HEK293 (cell line): ENCODE data around the gene TTC39C.

Experiments
- CTCF ChIA-PET: fragments of 350-600 bp; formaldehyde crosslinking; extraction: SDS; loops from one replicate; lab custom pipeline; 2021; ENCODE audit warnings: antibody characterized with exemption; lab: Yijun Ruan, JAX
- POLR2A ChIA-PET: fragments of 300-600 bp; formaldehyde crosslinking; extraction: SDS; loops from one replicate; lab custom pipeline; 2020; ENCODE audit warnings: antibody characterized with exemption, inconsistent platforms; lab: Yijun Ruan, JAX
- H3K27ac ChIP-seq: fragments of 200-500 bp; sonication (Bioruptor generic); 2 replicates; pipeline ENCODE4 v1.5.1; 2014; ENCODE audit warnings: low read depth, low read length, control low read depth, inconsistent platforms; ENCODE audit errors: extremely low read depth
- H3K36me3 ChIP-seq, 2 experiments: fragments of 200-500 bp in 1 of 2; sonication (Bioruptor generic) in 1 of 2; 1 replicate in 1 of 2; 2 replicates in 1 of 2; pipeline ENCODE4 v1.5.1; 2014 to 2017; ENCODE audit warnings: inconsistent platforms in 2 of 2, low read length in 2 of 2; ENCODE audit not compliant: control insufficient read depth in 2 of 2, insufficient read depth in 1 of 2
- H3K4me1 ChIP-seq: fragments of 200-500 bp; sonication (Bioruptor generic); 2 replicates; pipeline ENCODE4 v1.5.1; 2014; ENCODE audit warnings: mild to moderate bottlenecking, low read length, inconsistent platforms; ENCODE audit not compliant: control insufficient read depth, insufficient read depth
- H3K4me3 ChIP-seq: 2 replicates; pipeline ENCODE4 v1.5.1; 2011; ENCODE audit warnings: low read depth, mild to moderate bottlenecking, control low read depth, low read length, moderate library complexity
- H3K9me3 ChIP-seq: fragments of 200-500 bp; sonication (Bioruptor generic); 2 replicates; pipeline ENCODE4 v1.5.1; 2014; ENCODE audit warnings: low read depth, low read length, inconsistent platforms; ENCODE audit not compliant: control insufficient read depth, insufficient read depth
- EGR2 ChIP-seq: fragments of 450-650 bp; formaldehyde crosslinking; IDR thresholded peaks from 2 replicates; pipeline ENCODE4 v1.5.1; 2016; ENCODE audit warnings: low read depth, missing biosample characterization, missing genetic modification characterization
- GFI1B ChIP-seq: fragments of 450-650 bp; formaldehyde crosslinking; IDR thresholded peaks from 2 replicates; pipeline ENCODE4 v1.5.1; 2016; ENCODE audit warnings: missing biosample characterization, missing genetic modification characterization
- GLI2 ChIP-seq: fragments of 450-650 bp; formaldehyde crosslinking; IDR thresholded peaks from 2 replicates; pipeline ENCODE4; 2017; ENCODE audit warnings: missing biosample characterization, missing genetic modification characterization, low read depth, borderline replicate concordance
- HOXC10 ChIP-seq: sonication (generic); formaldehyde crosslinking; IDR thresholded peaks from 2 replicates; pipeline ENCODE4 v1.8.1; 2023; ENCODE audit warnings: mild to moderate bottlenecking, missing genetic modification reagents
- KLF1 ChIP-seq: fragments of 450-650 bp; formaldehyde crosslinking; IDR thresholded peaks from 2 replicates; pipeline ENCODE4 v1.5.1; 2016; ENCODE audit warnings: missing biosample characterization, missing genetic modification characterization
- KLF16 ChIP-seq: fragments of 450-650 bp; formaldehyde crosslinking; IDR thresholded peaks from 2 replicates; pipeline ENCODE4 v1.5.1; 2017; ENCODE audit warnings: missing biosample characterization, missing genetic modification characterization
- KLF7 ChIP-seq: fragments of 450-650 bp; formaldehyde crosslinking; IDR thresholded peaks from 2 replicates; pipeline ENCODE4 v1.5.1; 2016; ENCODE audit warnings: missing biosample characterization, missing genetic modification characterization, borderline replicate concordance
- MYNN ChIP-seq: fragments of 450-650 bp; formaldehyde crosslinking; IDR thresholded peaks from 2 replicates; pipeline ENCODE4 v1.5.1; 2016; ENCODE audit warnings: missing biosample characterization, missing genetic modification characterization, borderline replicate concordance
- MZF1 ChIP-seq: fragments of 450-650 bp; formaldehyde crosslinking; IDR thresholded peaks from 2 replicates; pipeline ENCODE4 v1.5.1; 2017; ENCODE audit warnings: missing biosample characterization, missing genetic modification characterization, borderline replicate concordance
- OSR2 ChIP-seq: fragments of 450-650 bp; formaldehyde crosslinking; IDR thresholded peaks from 2 replicates; pipeline ENCODE4 v1.5.1; 2016; ENCODE audit warnings: missing biosample characterization, missing genetic modification characterization
- TRIM28 ChIP-seq: IDR thresholded peaks from 2 replicates; pipeline ENCODE4 v1.6.1; 2011; ENCODE audit warnings: low read length, control low read depth, borderline replicate concordance
- ZFHX2 ChIP-seq: fragments of 450-650 bp; formaldehyde crosslinking; conservative IDR thresholded peaks from 2 replicates; pipeline ENCODE4 v1.5.1; 2016; ENCODE audit warnings: missing biosample characterization, missing genetic modification characterization
- ZFP3 ChIP-seq: fragments of 450-650 bp; formaldehyde crosslinking; IDR thresholded peaks from 2 replicates; pipeline ENCODE4 v1.5.1; 2016; ENCODE audit warnings: low read depth, missing biosample characterization, missing genetic modification characterization
- ZNF350 ChIP-seq: fragments of 450-650 bp; formaldehyde crosslinking; IDR thresholded peaks from 2 replicates; pipeline ENCODE4 v1.5.0; 2017; ENCODE audit warnings: missing biosample characterization, mild to moderate bottlenecking, missing genetic modification characterization
- ZNF354C ChIP-seq: fragments of 450-650 bp; formaldehyde crosslinking; IDR thresholded peaks from 2 replicates; pipeline ENCODE4 v1.5.1; 2016; ENCODE audit warnings: missing biosample characterization, missing genetic modification characterization, low read depth, borderline replicate concordance
- ZNF416 ChIP-seq: fragments of 450-650 bp; formaldehyde crosslinking; IDR thresholded peaks from 2 replicates; pipeline ENCODE4 v1.5.1; 2016; ENCODE audit warnings: missing biosample characterization, missing genetic modification characterization
- ZNF501 ChIP-seq: fragments of 450-650 bp; formaldehyde crosslinking; IDR thresholded peaks from 2 replicates; pipeline ENCODE4 v1.5.1; 2016; ENCODE audit warnings: missing biosample characterization, missing genetic modification characterization
- ZNF560 ChIP-seq: fragments of 450-650 bp; formaldehyde crosslinking; IDR thresholded peaks from 2 replicates; pipeline ENCODE4 v1.5.1; 2017; ENCODE audit warnings: missing biosample characterization, missing genetic modification characterization, borderline replicate concordance
- ZNF621 ChIP-seq: fragments of 450-650 bp; formaldehyde crosslinking; IDR thresholded peaks from 2 replicates; pipeline ENCODE4 v1.5.1; 2017; ENCODE audit warnings: missing biosample characterization, missing genetic modification characterization
- TF ChIP-seq, protein P1 (sequence below): fragments of 450-650 bp; formaldehyde crosslinking; IDR thresholded peaks from 2 replicates; pipeline ENCODE4 v1.5.1; 2017; ENCODE audit warnings: missing biosample characterization, missing genetic modification characterization
- TF ChIP-seq, protein P2 (sequence below): fragments of 450-650 bp; formaldehyde crosslinking; conservative IDR thresholded peaks from 2 replicates; pipeline ENCODE4 v1.5.1; 2016; ENCODE audit warnings: low read depth, missing biosample characterization, missing genetic modification characterization
- TF ChIP-seq, protein P3 (sequence below): fragments of 450-650 bp; formaldehyde crosslinking; IDR thresholded peaks from 2 replicates; pipeline ENCODE4 v1.5.1; 2016; ENCODE audit warnings: missing biosample characterization, missing genetic modification characterization
- TF ChIP-seq, protein P4 (sequence below): fragments of 450-650 bp; IDR thresholded peaks from 2 replicates; pipeline ENCODE4 v1.5.1; 2018; ENCODE audit warnings: missing biosample characterization, mild to moderate bottlenecking, missing genetic modification characterization
- TF ChIP-seq, protein P5 (sequence below): fragments of 450-650 bp; formaldehyde crosslinking; IDR thresholded peaks from 2 replicates; pipeline ENCODE4 v1.5.1; 2017; ENCODE audit warnings: missing biosample characterization, mild to moderate bottlenecking, missing genetic modification characterization, moderate library complexity
- TF ChIP-seq, protein P6 (sequence below): fragments of 450-650 bp; formaldehyde crosslinking; IDR thresholded peaks from 2 replicates; pipeline ENCODE4 v1.5.1; 2016; ENCODE audit warnings: missing biosample characterization, missing genetic modification characterization

The TTC39C gene

DNA sequence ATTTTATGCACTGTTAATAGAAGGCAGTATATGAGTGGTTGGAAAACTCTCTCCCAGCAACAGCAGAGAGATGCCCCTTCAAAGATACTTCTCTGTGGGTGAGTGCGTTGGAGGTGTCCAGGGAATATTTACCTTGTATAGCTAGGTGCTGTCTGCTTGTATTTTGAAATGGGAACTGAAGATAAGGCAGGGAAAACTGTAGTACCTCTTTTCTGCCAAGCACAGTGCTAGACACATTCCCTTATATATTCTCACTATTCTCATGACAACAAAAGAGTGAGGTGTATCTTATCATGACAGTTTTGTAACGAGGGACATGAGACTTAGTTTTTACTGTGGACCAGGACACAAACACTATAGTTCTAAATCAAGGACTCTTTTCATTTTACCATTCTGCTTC, 2.1 kb downstream of the TTC39C start:
- peaks cover 4% of the 10 kb centered on the region for H3K4me1 ChIP-seq
- H3K27ac ChIP-seq = no peak overlapping the region
- H3K9me3 ChIP-seq = no peaks in the 10 kb centered on the region
- ChIA-PET POLR2A (no interaction called here), CTCF (interaction anchor here (0.6 to 2.1 kb wide), 6 partner anchors 12 to 126 kb away, joined by 3 to 11 read pairs (median 5); no protein-coding TSS in a partner anchor)
- TF ChIP-seq EGR2 (tag by site-specific recombination) = 0 out of 2 replicates have a peak, but pooled peaks have one; percentile 17
- no peak for TF ChIP-seq KLF1 (tag by site-specific recombination)
- 0 out of 2 replicates have a peak, but pooled peaks have one; percentile 14 for TF ChIP-seq ZFHX2
- no peak for TF ChIP-seq ZNF354C (tag by site-specific recombination)
- TF ChIP-seq MYNN (tag by site-specific recombination) = peak; percentile 94
- TF ChIP-seq, protein P1, sequence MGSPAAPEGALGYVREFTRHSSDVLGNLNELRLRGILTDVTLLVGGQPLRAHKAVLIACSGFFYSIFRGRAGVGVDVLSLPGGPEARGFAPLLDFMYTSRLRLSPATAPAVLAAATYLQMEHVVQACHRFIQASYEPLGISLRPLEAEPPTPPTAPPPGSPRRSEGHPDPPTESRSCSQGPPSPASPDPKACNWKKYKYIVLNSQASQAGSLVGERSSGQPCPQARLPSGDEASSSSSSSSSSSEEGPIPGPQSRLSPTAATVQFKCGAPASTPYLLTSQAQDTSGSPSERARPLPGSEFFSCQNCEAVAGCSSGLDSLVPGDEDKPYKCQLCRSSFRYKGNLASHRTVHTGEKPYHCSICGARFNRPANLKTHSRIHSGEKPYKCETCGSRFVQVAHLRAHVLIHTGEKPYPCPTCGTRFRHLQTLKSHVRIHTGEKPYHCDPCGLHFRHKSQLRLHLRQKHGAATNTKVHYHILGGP (tag by site-specific recombination) = no peak
- no peaks in the 10 kb centered on the region for H3K36me3 ChIP-seq
- no peak overlapping the region for H3K4me3 ChIP-seq

DNA sequence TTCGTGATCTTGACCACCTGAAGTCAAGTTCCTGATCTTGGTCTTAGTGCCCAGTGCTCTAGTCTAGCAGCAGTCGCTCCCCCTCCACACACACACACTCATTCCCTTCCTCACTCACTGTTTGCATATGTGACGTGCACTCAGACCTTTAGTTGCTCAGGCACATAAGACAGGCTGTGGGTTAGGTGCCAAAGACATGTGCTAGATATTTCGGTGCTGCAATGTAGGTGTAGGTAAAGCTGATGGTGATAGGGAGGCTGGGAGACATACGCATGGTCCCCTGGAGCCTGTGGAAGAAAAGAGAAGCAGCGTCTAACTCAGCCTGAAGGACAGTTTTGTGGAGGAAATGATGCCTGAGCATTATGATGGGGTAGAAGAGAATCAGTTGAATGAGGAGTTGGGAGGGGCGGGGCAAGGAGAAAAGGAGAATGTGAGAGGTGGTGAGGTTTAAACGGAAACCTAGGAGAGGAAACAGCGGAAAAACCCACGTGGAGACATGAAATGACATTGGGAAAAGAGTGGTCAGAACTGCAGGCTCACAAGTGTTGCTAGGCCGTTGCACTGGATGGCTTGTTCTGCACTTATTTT, 3.8 kb downstream of the TTC39C start:
- Histone ChIP-seq H3K4me3 (no peak overlapping the region), H3K27ac (no peak overlapping the region), H3K36me3 (peaks cover 0 to 5% of the 10 kb centered on the region in 2 experiments; a peak in 1 of 3 replicates), H3K9me3 (no peaks in the 10 kb centered on the region), H3K4me1 (peaks cover 15% of the 10 kb centered on the region)
- CTCF ChIA-PET = interaction anchor here (2.1 kb wide), 1 partner anchor 10 kb away, joined by 11 read pairs; no protein-coding TSS in a partner anchor
- TF ChIP-seq GLI2 (tag by site-specific recombination) (no peak), TRIM28 (no peak), ZNF621 (tag by site-specific recombination) (no peak), MZF1 (no peak), ZNF560 (no peak), HOXC10 (CRISPR knock-in tag) (no peak), ZNF501 (tag by site-specific recombination) (no peak), OSR2 (tag by site-specific recombination) (no peak), KLF16 (no peak), ZNF416 (tag by site-specific recombination) (no peak), GFI1B (tag by site-specific recombination) (no peak), KLF7 (no peak), ZNF350 (no peak), ZFP3 (no peak)
- TF ChIP-seq, protein P2, sequence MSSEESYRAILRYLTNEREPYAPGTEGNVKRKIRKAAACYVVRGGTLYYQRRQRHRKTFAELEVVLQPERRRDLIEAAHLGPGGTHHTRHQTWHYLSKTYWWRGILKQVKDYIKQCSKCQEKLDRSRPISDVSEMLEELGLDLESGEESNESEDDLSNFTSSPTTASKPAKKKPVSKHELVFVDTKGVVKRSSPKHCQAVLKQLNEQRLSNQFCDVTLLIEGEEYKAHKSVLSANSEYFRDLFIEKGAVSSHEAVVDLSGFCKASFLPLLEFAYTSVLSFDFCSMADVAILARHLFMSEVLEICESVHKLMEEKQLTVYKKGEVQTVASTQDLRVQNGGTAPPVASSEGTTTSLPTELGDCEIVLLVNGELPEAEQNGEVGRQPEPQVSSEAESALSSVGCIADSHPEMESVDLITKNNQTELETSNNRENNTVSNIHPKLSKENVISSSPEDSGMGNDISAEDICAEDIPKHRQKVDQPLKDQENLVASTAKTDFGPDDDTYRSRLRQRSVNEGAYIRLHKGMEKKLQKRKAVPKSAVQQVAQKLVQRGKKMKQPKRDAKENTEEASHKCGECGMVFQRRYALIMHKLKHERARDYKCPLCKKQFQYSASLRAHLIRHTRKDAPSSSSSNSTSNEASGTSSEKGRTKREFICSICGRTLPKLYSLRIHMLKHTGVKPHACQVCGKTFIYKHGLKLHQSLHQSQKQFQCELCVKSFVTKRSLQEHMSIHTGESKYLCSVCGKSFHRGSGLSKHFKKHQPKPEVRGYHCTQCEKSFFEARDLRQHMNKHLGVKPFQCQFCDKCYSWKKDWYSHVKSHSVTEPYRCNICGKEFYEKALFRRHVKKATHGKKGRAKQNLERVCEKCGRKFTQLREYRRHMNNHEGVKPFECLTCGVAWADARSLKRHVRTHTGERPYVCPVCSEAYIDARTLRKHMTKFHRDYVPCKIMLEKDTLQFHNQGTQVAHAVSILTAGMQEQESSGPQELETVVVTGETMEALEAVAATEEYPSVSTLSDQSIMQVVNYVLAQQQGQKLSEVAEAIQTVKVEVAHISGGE (tag by site-specific recombination) = no peak
- TF ChIP-seq, protein P3, sequence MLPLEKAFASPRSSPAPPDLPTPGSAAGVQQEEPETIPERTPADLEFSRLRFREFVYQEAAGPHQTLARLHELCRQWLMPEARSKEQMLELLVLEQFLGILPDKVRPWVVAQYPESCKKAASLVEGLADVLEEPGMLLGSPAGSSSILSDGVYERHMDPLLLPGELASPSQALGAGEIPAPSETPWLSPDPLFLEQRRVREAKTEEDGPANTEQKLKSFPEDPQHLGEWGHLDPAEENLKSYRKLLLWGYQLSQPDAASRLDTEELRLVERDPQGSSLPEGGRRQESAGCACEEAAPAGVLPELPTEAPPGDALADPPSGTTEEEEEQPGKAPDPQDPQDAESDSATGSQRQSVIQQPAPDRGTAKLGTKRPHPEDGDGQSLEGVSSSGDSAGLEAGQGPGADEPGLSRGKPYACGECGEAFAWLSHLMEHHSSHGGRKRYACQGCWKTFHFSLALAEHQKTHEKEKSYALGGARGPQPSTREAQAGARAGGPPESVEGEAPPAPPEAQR = no peak
- TF ChIP-seq, protein P4, sequence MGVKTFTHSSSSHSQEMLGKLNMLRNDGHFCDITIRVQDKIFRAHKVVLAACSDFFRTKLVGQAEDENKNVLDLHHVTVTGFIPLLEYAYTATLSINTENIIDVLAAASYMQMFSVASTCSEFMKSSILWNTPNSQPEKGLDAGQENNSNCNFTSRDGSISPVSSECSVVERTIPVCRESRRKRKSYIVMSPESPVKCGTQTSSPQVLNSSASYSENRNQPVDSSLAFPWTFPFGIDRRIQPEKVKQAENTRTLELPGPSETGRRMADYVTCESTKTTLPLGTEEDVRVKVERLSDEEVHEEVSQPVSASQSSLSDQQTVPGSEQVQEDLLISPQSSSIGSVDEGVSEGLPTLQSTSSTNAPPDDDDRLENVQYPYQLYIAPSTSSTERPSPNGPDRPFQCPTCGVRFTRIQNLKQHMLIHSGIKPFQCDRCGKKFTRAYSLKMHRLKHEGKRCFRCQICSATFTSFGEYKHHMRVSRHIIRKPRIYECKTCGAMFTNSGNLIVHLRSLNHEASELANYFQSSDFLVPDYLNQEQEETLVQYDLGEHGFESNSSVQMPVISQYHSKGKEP (tag by site-specific recombination) = no peak
- TF ChIP-seq, protein P5, sequence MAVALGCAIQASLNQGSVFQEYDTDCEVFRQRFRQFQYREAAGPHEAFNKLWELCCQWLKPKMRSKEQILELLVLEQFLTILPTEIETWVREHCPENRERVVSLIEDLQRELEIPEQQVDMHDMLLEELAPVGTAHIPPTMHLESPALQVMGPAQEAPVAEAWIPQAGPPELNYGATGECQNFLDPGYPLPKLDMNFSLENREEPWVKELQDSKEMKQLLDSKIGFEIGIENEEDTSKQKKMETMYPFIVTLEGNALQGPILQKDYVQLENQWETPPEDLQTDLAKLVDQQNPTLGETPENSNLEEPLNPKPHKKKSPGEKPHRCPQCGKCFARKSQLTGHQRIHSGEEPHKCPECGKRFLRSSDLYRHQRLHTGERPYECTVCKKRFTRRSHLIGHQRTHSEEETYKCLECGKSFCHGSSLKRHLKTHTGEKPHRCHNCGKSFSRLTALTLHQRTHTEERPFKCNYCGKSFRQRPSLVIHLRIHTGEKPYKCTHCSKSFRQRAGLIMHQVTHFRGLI (tag by site-specific recombination) = no peak
- TF ChIP-seq, protein P6, sequence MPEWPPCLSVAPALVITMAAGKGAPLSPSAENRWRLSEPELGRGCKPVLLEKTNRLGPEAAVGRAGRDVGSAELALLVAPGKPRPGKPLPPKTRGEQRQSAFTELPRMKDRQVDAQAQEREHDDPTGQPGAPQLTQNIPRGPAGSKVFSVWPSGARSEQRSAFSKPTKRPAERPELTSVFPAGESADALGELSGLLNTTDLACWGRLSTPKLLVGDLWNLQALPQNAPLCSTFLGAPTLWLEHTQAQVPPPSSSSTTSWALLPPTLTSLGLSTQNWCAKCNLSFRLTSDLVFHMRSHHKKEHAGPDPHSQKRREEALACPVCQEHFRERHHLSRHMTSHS (tag by site-specific recombination) = no peak
- POLR2A ChIA-PET = no interaction called here
